Sigmoid colon (tissue), 4 donors: ENCODE data around the gene MKNK1.

Experiments used
- CTCF ChIP-seq, 4 experiments: fragments of 450-650 bp in 3 of 4; fragments of 200-600 bp in 1 of 4; IDR thresholded peaks; one replicate each; pipeline ENCODE4 v1.5.1; 2016 to 2019; ENCODE audit warnings: antibody characterized with exemption in 4 of 4, mild to moderate bottlenecking in 3 of 4, moderate library complexity in 2 of 4
- POLR2A ChIP-seq, 2 donors: fragments of 450-650 bp; IDR thresholded peaks; one replicate each; pipeline ENCODE4 v1.6.1; 2016; ENCODE audit warnings: antibody characterized with exemption in 2 of 2, mild to moderate bottlenecking in 2 of 2, moderate library complexity in 2 of 2
- POLR2AphosphoS5 ChIP-seq, 4 donors: sonication (generic); formaldehyde crosslinking; IDR thresholded peaks; one replicate each; pipeline ENCODE4 v1.6.1; 2017; ENCODE audit warnings: antibody characterized with exemption in 4 of 4

DNA sequence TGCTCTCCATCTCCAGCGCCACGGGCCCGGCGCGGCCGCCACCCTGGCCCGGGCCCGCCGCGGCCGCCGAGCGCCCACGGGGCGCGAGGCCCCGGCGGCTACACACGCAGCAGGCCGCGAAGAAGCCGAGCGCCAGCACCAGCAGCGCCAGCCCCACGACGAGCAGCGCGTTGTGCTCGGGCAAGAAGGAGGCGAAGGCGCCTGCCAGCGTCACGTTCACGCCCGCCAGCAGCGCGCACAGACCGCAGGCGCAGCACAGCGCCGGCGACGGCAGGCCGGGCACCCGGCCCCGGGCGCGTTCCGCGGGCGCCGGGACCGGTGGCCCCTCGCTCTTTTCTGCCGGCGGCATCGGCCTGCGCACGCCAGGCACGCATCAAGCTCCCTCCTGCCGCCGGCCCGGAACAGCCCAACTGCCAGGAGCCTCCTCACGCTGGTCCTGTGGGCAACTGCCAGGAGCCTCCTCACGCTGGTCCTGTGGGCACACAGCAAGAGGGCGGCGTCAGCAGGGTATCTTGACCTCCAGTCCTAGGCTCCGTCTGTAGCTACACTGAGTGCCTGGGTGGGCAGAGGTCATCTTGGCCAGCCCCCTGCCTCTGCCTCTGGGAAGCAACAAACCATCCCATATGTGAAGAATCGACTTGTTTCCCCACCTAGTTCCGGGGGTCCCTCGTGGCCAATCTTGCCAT is 70.7 kb downstream of the MKNK1 start:
- no peak for TF ChIP-seq POLR2AphosphoS5 (IDR thresholded peaks at IDR 0.05)
- TF ChIP-seq CTCF (IDR thresholded peaks at IDR 0.05), result no peak
- TF ChIP-seq POLR2A (IDR thresholded peaks at IDR 0.05), result no peak
